Measurements from ENCODE around the gene EIF2B5. TPM values are rescaled to one million over a fixed set of nuclear protein-coding genes. Genes with fewer than 3 reads are reported as not detected.

EIF2B5 gene
- total and polyA plus RNA-seq, 2 of the 13 experiments (the other 11 are each of a cell fraction or from before 2014, with no cell fraction given), result 38.4 to 60.2 TPM

GRCh38 chr3:184185461-184186183, 50.5 kb downstream of the EIF2B5 start (continued):
- TF ChIP-seq HMGXB4 (CRISPR knock-in tag; IDR thresholded peaks at IDR 0.05; ENCODE audit: borderline replicate concordance in 1 of 2, low read depth in 1 of 2), result 0 out of 4 replicates have a peak, but pooled peaks have one; percentile 13 to 32
- TF ChIP-seq GATAD2A (CRISPR knock-in tag; IDR thresholded peaks at IDR 0.05), result no peak
- TF ChIP-seq ZNF709 (CRISPR knock-in tag; IDR thresholded peaks at IDR 0.05), result no peak
- TF ChIP-seq JDP2 (CRISPR knock-in tag; IDR thresholded peaks at IDR 0.05; ENCODE audit: borderline replicate concordance), result no peak
- TF ChIP-seq PRDM4 (CRISPR knock-in tag; IDR thresholded peaks at IDR 0.05; ENCODE audit: borderline replicate concordance), result no peak
- no peak for TF ChIP-seq YY1 (IDR thresholded peaks at IDR 0.05; ENCODE audit: insufficient read depth, insufficient replicate concordance, low read depth, low read length)
- TF ChIP-seq IRF1 (CRISPR knock-in tag; IDR thresholded peaks at IDR 0.05; ENCODE audit: low read depth), result 0 out of 2 replicates have a peak, but pooled peaks have one; percentile 1
- TF ChIP-seq XRCC5 (optimal IDR thresholded peaks at IDR 0.05; ENCODE audit: low read length), result peak; percentile 41
- TF ChIP-seq HNF1B (CRISPR knock-in tag; IDR thresholded peaks at IDR 0.05), result peak; percentile 85; the same call in 1 of the 2 replicates
- TF ChIP-seq HHEX (CRISPR knock-in tag; IDR thresholded peaks at IDR 0.05), result no peak
- no peak for TF ChIP-seq MBNL3 (CRISPR knock-in tag; conservative IDR thresholded peaks at IDR 0.05)
- TF ChIP-seq GRHL1 (CRISPR knock-in tag; conservative IDR thresholded peaks at IDR 0.05), result no peak
- TF ChIP-seq RAD21 (CRISPR knock-in tag; IDR thresholded peaks at IDR 0.05), result peak; percentile 46; the same call in 1 of the 2 replicates
- TF ChIP-seq ZNF430 (CRISPR knock-in tag; IDR thresholded peaks at IDR 0.05), result peak; percentile 91
- no peak for TF ChIP-seq HINFP (CRISPR knock-in tag; IDR thresholded peaks at IDR 0.05; ENCODE audit: low read depth)
